ENCODE data around the gene CSGALNACT2.
A peak's percentile ranks its signal among the peaks of the same experiment; 100 is the strongest.
"Not testable (repeated sequence)": the region's sequence is repeated elsewhere in the genome, so short reads cannot be mapped to it uniquely, and the experiment has no call there.

Gene CSGALNACT2

DNA sequence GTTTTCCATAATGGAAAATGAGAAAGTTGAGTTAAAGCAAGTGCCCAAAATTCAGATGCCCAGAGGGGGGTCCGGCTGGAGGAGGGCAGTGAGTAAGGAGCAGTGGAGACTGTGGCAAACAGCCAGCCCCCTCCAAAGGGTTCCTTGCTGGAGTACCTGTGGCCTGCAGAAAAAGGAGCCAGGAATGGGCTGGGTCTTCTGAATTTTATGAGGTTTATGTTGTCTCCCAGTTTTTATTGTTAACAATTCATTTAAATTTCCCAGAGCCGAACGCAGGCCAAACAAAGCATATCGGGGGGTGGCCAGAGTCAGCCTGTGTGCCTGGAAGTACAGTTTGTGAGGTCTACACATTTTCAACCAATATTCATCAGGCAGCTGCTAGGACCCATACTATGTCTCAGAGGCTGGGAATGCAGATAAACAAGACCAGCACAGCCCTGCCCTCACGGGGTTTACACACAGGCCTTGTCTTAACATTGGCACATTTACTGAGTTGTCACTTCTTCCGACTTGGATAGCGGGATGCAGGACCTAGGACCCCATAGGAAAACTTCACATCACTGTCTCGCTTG lies 12.9 kb upstream of the CSGALNACT2 start:
- DNase-seq, result no peak

DNA sequence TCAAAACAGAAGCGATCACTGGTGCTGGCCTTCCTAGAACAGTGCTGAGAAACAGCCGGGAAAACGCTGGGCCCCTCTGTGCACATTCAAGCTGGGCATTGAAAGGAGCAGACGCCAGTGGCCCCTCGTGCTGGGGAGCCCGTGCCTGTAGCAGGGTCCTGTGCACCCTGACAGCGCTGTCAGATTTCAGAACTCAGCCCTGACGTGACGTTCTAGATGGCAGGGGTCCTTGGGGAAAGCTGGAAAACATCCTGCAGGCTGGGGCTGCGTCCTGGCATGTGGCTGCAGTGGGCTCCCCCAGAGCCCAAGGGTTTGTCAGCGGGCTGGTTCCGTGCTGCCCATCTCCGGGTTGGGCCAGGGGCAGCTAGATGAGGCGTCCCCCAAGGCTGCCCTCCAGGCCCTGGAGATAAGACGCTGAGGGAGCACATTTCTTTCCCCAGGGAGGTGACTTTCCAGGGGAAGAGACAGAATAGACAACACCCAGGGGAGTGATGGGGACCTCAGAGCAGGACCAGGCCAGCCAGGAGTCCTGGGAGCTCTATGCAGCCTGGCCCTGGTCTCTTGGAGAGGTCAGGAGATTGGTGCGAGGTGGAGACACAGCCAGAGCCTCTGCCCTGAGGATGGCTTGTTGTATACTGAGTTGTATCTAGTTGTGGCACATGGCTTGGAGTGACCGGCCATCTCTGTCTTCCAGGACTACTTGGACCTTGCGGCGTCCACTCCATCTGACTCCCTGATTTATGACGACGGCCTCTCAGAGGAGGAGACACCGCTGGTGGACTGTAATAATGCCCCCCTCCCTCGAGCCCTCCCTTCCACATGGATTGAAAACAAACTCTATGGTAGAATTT lies 12.1 kb upstream of the CSGALNACT2 start:
- DNase-seq, result no peak

DNA sequence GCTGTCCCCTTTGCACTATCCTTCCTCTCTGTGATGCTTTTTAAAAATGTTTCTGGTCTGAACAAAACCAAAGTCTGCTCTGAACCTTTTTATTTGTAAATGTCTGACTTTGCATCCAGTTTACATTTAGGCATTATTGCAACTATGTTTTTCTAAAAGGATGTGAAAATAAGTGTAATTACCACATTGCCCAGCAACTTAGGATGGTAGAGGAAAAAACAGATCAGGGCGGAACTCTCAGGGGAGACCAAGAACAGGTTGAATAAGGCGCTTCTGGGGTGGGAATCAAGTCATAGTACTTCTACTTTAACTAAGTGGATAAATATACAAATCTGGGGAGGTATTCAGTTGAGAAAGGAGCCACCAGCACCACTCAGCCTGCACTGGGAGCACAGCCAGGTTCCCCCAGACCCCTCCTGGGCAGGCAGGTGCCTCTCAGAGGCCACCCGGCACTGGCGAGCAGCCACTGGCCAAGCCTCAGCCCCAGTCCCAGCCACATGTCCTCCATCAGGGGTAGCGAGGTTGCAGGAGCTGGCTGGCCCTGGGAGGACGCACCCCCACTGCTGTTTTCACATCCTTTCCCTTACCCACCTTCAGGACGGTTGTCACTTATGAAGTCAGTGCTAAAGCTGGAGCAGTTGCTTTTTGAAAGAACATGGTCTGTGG lies 11.4 kb upstream of the CSGALNACT2 start:
- no peak for DNase-seq

DNA sequence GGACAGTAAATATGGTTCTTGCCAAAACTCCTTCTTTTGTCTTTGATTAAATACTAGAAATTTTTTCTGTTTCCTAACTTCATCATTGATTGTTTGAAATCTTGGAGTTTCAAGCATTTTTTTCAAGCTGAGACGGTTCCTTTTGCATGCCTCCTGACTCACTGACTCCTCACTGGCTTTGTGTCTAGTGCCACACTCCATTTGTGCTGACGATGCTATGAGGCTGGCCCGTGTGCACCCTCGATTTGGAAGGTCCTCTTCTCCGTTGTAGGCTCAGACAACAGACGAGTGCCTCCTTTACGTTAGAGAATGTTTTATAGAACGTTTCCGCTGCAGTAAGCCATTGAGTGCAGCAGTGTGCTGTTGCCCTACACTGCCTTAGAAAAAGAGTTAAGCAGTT lies 10.8 kb upstream of the CSGALNACT2 start:
- DNase-seq, result no peak

DNA sequence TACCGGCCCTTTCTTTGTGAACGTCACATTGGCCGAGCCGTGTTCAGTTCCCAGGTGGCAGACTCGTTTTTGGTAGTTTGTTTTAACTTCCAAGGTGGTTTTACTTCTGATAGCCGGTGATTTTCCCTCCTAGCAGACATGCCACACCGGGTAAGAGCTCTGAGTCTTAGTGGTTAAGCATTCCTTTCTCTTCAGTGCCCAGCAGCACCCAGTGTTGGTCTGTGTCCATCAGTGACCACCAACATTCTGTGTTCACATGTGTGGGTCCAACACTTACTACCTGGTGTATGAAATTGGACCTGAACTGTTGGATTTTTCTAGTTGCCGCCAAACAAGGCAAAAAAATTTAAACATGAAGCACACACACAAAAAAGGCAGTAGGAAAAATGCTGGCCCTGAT lies 9.9 kb upstream of the CSGALNACT2 start:
- DNase-seq, result no peak

DNA sequence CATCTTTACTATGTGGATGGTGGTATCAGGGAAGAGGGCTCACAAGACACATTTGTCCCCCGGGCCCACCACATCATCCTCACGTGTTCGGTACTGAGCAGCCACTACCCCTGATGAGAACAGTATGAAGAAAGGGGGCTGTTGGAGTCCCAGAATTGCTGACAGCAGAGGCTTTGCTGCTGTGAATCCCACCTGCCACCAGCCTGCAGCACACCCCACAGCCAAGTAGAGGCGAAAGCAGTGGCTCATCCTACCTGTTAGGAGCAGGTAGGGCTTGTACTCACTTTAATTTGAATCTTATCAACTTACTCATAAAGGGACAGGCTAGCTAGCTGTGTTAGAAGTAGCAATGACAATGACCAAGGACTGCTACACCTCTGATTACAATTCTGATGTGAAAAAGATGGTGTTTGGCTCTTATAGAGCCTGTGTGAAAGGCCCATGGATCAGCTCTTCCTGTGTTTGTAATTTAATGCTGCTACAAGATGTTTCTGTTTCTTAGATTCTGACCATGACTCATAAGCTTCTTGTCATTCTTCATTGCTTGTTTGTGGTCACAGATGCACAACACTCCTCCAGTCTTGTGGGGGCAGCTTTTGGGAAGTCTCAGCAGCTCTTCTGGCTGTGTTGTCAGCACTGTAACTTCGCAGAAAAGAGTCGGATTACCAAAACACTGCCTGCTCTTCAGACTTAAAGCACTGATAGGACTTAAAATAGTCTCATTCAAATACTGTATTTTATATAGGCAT lies 9.1 kb upstream of the CSGALNACT2 start:
- peak; percentile 25 for DNase-seq

DNA sequence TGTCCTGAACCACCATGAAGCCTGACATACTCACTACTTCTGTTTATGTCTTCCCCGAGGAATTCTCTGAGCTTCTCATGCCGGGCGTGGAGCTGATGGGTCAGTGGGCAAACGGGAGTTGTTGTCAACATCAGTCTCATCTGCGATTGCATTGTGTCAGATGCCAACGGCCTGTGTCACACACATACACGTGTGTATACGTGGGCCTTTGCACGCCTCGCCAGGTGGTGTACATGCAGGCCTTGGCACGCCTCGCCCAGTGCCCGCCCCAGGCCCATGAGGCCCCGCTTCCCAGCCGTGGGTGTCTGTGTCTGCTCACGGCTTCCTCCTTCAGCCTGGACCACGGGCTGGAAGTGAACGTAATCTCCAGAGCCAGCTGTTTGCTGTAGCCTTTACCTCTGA lies 7.5 kb upstream of the CSGALNACT2 start:
- DNase-seq, result no peak

DNA sequence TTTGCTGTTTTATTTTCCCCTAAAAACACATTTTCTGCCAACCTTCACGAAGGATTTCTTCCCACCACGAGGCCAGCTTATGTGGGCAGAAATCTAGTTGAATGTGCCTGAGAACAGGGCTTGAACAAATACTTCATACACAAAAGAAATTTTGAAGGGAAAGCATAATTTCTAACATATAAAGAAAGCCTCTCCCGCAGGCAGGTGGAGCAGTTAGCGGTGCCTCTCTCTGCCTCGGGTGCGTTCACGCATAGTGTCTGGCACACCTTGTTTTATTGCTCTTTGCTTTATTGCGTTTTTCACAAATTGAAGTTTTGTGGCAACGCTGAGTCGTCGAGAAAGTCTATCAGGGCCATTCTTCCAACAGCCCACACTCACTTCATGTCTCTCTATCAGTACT lies 7.0 kb upstream of the CSGALNACT2 start:
- no peak for DNase-seq

DNA sequence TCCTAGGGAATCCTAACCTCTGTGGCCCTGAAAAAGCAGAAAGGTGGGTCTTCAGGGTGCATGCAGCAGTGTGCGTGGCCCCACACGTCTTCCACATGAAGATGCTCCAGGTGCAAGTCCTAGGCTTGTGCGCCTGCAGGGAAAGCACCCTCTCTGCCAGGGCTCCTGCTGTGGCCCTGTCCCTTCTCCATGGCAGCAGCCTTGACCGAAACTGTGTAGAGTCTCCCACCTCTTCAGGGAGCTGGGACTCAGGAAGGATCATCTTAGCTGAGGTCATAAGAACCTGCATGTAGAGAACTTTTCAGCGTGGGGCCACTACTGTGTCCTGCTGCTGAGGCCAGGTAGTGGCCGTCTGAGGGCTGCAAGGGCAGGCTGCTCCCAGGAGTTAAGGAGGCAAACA lies 6.3 kb upstream of the CSGALNACT2 start:
- DNase-seq, result no peak

DNA sequence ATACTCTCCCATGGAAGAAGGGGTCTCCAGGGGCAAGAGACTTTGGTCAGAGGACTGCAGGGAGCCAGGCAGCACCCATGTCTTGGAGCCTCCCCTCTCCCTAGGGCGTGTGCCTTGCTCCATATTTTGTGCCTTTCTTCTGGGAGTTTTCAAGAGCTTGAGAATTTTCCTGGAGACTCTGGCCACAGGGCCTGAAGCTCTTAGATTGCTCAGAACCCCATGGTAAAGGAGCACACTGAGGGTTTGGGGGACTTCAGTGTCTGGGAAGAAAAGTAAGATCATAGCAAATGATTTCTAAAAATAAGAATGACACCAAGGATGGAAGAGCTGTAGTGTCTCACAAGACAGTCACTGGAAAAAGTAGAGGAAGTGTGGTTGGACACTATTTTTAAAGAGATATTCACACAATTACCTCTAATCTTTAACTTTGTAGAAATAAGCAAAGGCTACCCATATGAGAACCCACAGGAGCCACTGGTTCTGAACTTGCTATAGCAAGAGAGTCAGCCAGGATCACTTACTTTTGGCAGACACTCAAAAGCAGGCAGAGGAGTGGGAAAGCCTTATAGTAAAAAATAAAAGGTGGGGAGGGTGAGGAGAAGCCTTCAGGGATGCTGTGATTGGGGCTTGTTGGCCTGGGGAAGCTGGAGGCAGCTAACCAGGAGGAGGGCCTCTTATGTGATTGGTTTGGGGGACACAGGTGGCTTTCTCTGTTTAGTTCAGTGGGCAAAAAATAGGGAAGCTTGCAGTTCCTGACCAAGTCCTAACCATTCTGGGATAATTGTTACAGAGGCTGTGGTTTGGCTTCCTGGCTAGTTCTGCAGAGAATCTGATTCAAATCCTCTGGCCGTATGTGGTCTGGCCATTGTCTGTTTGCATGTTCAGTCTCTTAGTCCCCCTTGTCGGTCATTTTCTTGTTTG lies 5.1 kb upstream of the CSGALNACT2 start:
- no peak for DNase-seq

DNA sequence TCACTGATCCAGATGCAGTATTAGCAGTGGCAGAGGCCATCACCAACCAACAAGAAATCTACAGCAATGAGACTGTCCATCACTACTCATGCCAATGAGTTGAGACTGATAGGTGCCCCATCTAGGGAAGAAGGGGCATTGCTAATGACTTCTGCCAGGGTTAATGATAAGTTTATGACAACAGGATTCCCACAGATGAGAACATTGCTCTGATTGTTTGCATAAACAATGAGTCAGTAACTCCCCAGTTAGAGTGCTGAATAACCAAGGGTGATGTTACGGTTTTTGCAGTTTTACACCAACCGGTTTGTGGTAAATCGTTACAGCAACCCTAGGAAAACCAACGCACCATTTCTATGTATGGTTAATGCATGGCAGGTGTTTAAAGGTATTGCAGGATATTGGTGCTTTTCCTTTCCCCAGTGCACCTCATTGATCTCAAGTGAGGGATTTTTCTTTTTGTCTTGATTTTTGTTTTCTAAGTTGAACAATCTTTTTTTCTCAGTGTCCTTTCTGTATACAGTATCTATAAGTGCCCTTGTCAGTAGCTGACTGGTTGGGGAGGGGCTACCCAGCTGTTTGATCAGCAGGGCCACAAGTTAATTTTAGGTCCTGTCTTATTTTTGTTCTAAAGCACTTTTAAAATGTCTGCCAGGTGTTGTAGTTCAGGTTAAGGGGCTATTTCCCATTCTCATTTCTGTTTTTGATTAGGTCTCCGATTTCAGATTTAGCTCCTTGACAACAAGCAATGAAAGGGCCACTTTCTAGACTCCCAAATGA lies 3.9 kb upstream of the CSGALNACT2 start:
- DNase-seq, result no peak

DNA sequence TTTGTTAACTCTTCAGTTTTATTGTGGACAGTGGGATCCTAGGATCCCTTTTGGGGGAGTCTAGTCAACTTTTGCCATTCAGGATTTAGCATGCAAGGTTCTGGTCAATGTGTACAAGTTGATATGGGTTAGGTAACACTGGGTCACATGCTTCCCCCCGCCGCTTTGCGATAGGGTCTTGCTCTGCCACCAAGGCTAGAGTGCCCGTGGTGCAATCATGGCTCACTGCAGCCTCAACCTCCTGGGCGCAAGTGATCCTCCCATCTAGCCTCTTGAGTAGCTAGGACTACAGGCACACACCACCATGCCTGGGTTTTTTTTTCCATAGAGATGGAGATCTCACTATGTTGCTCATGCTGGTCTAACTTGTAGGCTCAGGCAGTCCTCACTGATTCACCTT lies 3.2 kb upstream of the CSGALNACT2 start:
- no peak for DNase-seq

DNA sequence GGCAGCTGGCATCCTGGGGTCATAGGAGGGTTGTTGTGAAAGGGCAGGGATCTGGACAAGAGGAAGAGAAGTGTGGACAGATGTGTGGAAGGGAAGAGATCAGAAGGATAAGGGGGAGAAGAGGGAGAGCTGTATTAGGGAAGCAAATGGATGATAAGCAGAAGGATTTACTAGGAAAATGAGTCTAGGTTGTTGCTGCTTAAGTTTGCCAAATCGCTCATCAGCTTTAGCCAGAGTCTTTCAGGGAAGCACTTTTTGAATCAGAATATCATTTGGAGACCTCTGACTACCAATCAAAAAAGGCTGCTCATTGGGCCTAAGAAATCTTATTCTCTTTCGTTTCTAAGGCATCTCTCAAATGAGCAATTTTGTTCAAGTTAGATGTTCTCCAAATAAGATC lies 2.6 kb upstream of the CSGALNACT2 start:
- no peak for DNase-seq

DNA sequence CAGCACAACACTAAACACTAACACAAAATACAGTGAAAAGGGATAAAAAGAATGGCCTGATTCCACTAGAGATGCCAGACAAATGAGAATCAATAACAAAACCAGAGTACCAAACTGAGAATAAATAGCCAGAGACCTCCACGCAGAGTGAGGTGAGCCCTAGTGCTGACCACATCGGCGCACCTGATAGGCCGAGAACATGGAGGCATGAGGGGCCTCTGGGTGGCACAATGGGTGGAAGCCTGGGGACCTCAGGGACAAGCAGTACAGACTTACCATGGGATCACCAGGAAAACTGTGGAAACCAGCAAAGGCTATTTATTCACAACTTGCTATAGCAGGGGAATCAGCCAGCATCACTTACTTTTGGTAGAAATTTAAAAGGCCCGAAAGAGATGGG lies 1.8 kb upstream of the CSGALNACT2 start:
- no peak for DNase-seq

DNA sequence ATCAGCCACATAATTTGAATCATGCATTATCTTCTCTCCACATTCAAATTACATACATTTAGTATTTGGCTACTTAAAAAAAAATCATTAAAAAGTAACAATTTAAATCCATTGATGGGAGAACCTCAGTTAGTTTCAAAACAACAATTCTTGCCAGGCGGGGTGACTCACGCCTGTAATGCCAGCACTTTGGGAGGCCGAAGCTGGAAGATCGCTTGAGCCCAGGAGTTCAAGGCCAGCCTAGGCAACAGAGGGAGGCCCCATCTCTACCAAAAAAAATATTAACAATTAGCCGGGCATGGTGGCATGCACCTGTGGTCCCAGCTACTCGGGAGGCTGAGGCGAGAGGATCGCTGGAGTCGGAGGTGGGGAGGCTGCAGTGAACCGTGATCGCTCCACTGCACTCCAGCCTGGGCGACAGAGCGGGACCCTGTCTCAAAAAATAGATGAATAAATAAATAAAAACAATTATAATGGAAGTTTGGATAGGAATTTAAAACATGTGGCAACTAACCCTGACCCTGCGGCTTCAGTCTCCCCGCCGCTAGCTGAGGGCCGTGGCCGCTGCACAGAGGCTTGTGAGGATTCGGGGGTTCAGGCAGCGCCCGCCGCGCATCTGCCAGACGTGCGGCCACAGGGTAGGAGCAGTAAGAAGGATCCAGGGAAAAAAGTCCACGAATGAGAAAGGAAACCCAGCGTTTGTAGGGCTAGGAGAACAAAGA lies 1.1 kb upstream of the CSGALNACT2 start:
- no peak for DNase-seq

DNA sequence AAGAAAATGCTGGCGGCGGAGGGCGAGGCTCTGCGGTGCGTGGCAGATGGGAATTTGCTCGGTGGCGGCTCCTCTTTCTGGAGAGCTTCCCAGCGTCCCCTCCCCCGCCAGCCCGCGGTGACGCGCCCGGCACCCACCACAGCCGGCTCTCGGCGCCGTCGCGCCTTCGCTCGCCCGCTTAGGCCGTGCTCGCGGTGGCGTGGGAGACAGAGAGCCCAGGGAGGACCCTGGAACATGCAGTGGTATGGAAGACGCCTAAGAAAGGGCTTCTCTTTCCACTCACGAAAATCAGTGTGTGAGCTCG lies 576 bp upstream of the CSGALNACT2 start:
- peak; percentile 39 for DNase-seq

DNA sequence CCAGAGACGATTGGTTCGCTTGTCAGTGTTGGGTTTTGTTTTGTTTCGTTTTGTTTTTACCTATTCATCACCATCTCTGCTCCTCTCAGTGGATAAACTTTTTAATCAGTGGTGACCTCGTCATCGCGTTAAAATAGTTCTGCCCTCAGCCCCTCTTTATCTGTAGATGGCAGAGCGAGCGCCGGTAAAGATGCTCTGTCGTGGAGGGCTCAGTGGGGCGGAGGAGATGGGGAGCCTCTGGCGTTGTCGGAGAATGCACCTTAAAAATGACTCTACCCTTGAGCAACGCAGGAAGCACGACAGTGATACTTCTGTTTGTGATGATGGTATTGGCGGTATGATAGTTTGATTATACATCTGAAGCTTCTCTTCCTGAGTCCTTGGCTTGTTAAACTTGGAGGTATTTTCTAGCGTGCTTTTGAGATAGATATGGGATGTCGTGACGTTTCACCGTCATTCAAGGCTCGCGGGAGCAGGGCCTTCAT lies 554 bp downstream of the CSGALNACT2 start:
- peak; percentile 54 for DNase-seq

DNA sequence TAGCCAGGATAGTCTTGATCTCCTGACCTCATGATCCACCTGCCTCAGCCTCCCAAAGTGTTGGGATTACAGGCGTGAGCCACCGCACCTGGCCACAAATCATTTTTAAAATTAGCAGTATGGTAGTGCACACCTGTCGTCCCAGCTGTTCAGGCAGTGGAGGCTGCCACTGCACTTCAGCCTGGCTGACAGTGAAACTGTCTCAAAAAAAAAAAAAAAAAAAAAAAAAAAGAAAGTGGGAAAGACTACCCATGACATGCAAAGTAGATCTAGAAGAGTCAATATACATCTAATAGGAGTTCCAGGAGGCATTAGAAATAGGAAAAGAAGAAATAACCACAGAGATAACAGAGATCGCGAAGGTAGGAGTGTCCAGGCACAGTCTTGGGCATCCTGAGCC lies 3.2 kb downstream of the CSGALNACT2 start:
- no peak for DNase-seq

DNA sequence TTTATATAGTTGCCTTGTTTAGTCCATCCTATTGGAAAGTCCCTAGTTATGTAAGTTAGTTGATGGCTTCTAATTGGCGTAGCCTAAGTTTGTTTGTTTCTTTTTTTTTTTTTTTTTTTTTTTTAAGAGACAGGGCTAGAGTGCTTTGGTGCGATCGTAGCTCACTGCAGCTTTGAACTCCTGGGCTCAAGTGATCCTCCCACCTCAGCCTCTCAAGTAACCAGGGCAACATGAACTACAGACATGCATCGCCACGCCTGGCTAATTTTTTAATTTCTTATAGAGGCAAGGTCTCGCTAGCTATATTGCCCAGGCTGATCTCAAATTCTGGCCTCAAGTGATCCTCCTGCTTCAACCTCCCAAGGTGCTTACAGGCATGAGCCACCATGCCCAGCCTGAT lies 7.1 kb downstream of the CSGALNACT2 start:
- DNase-seq, result no peak

DNA sequence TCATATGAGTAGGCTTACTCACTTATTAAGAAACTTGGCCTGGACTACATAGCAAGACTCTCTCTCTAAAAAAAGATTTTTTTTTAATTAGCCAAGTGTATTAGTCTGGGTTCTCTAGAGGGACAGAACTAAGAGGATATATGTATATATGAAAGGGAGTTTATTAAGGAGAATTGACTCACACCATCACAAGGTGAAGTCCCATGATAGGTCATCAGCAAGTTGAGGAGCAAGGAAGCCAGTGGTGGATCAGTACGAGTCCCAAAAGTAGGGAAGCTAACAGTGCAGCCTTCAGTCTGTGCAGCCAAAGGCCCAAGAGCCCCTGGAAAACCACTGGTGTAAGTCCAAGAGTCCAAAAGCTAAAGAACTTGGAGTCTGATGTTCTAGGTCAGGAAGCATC lies 7.7 kb downstream of the CSGALNACT2 start:
- not testable (repeated sequence) for DNase-seq

DNA sequence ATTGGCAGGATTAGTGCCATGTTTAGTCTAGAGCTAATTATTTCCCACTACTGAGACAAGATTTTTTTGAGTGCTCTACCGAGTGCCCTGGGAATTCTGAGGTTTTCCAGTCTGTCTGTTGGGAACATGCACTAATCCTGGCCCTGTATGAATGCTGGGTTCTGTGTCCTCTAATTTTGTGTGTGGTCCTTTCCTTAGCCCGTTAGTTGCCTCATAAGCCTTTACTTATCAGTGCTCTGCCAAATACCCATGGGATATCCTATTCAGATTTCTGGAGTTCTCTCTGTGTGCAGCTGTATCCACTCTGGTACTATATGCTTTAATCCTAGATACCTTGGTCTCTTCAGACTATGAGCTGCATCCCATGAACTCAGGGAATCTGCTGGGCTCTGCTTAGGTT lies 13.1 kb downstream of the CSGALNACT2 start:
- no peak for DNase-seq
